IMR-90 (cell line): ENCODE measurements around the gene OR10H2. TPM values are rescaled to one million over a fixed set of nuclear protein-coding genes. Genes with fewer than 3 reads are reported as not detected.

ENCODE experiments used
- ATAC-seq: fragments of 200-7000 bp; cut with Tn5 transposase; 2 replicates; pipeline ENCODE4 v1.9.1; 2020; ENCODE audit warnings: low read depth, mild to moderate bottlenecking, moderate library complexity
- BruUV-seq: library from RNA; stranded (reverse); fragments of 400-500 nt; replicated peaks from 2 replicates; lab custom pipeline; 2021; lab: Mats Ljungman, UMichigan
- CTCF ChIA-PET: fragments of 300-600 bp; formaldehyde crosslinking; extraction: SDS; loops from one replicate; lab custom pipeline; 2021; ENCODE audit warnings: antibody characterized with exemption; lab: Yijun Ruan, JAX
- POLR2A ChIA-PET: fragments of 300-600 bp; sonication (Branson Sonifier 250); formaldehyde crosslinking; loops from one replicate; lab custom pipeline; 2022; ENCODE audit warnings: antibody characterized with exemption; ENCODE audit not compliant: unreplicated experiment; lab: Charles Lee
- DNase-seq: peaks from one replicate; pipeline ENCODE4 v3.0.0; 2013
- H2AFZ ChIP-seq: replicated peaks from 2 replicates; pipeline ENCODE3; 2013; ENCODE audit warnings: low read length, mild to moderate bottlenecking; ENCODE audit not compliant: poor library complexity
- H2AK5ac ChIP-seq: 2 replicates; pipeline ENCODE4 v1.6.1; 2013; ENCODE audit warnings: low read depth, low read length, inconsistent platforms
- H2AK9ac ChIP-seq: replicated peaks from 2 replicates; pipeline ENCODE3; 2013; ENCODE audit warnings: mild to moderate bottlenecking, low read depth, low read length, moderate library complexity; ENCODE audit not compliant: poor library complexity
- H2BK120ac ChIP-seq: 2 replicates; pipeline ENCODE4 v1.6.1; 2013; ENCODE audit warnings: low read depth, low read length, inconsistent platforms
- H2BK15ac ChIP-seq: 3 replicates; pipeline ENCODE4 v1.6.1; 2013; ENCODE audit warnings: low read depth, low read length, inconsistent platforms
- H2BK20ac ChIP-seq: 2 replicates; pipeline ENCODE4 v1.6.1; 2013; ENCODE audit warnings: low read depth, mild to moderate bottlenecking, inconsistent platforms, low read length, moderate library complexity
- H2BK5ac ChIP-seq: 2 replicates; pipeline ENCODE4 v1.6.1; 2013; ENCODE audit warnings: mild to moderate bottlenecking, low read depth, low read length, inconsistent platforms; ENCODE audit not compliant: poor library complexity, severe bottlenecking
- H3K14ac ChIP-seq: replicated peaks from 2 replicates; pipeline ENCODE4 v1.6.1; 2013; ENCODE audit warnings: low read depth, low read length, inconsistent platforms
- H3K18ac ChIP-seq: 2 replicates; pipeline ENCODE4 v1.6.1; 2013; ENCODE audit warnings: low read depth, low read length, control low read depth
- H3K23ac ChIP-seq: 2 replicates; pipeline ENCODE4 v1.6.1; 2013; ENCODE audit warnings: low read depth, low read length, inconsistent platforms
- H3K27ac ChIP-seq: 2 replicates; pipeline ENCODE4 v1.5.1; 2013; ENCODE audit warnings: mild to moderate bottlenecking, control low read depth, low read length; ENCODE audit not compliant: insufficient read depth
- H3K27me3 ChIP-seq: 2 replicates; pipeline ENCODE4 v1.6.1; 2013; ENCODE audit warnings: low read length; ENCODE audit not compliant: control insufficient read depth, insufficient read depth
- H3K36me3 ChIP-seq: 2 replicates; pipeline ENCODE4 v1.6.1; 2013; ENCODE audit warnings: low read length, mixed read lengths; ENCODE audit not compliant: control insufficient read depth, insufficient read depth
- H3K4ac ChIP-seq: 2 replicates; pipeline ENCODE4 v1.6.1; 2013; ENCODE audit warnings: low read depth, low read length, inconsistent platforms
- H3K4me1 ChIP-seq: 2 replicates; pipeline ENCODE4 v1.6.1; 2013; ENCODE audit warnings: low read length, mixed read lengths; ENCODE audit not compliant: control insufficient read depth, insufficient read depth
- H3K4me2 ChIP-seq: 2 replicates; pipeline ENCODE4 v1.6.1; 2013; ENCODE audit warnings: low read depth, mild to moderate bottlenecking, control low read depth, low read length, moderate library complexity
- H3K4me3 ChIP-seq: 2 replicates; pipeline ENCODE4 v1.5.1; 2013; ENCODE audit warnings: low read depth, mild to moderate bottlenecking, control low read depth, low read length, moderate library complexity; ENCODE audit not compliant: insufficient read depth
- H3K56ac ChIP-seq: 2 replicates; pipeline ENCODE4 v1.6.1; 2013; ENCODE audit warnings: low read length, inconsistent platforms; ENCODE audit not compliant: insufficient read depth; ENCODE audit errors: extremely low read depth
- H3K79me1 ChIP-seq, 2 experiments: 2 replicates each; pipeline ENCODE4 v1.6.1; 2013; ENCODE audit warnings: low read length in 2 of 2, inconsistent platforms in 1 of 2, low read depth in 1 of 2
- H3K9ac ChIP-seq: 2 replicates; pipeline ENCODE4 v1.6.1; 2013; ENCODE audit warnings: low read depth, low read length, control low read depth
- H3K9me1 ChIP-seq: 2 replicates; pipeline ENCODE4 v1.6.1; 2013; ENCODE audit warnings: low read length, inconsistent platforms; ENCODE audit not compliant: insufficient read depth
- H3K9me3 ChIP-seq: 2 replicates; pipeline ENCODE4 v1.6.1; 2013; ENCODE audit warnings: low read length; ENCODE audit not compliant: control insufficient read depth, insufficient read depth
- H4K20me1 ChIP-seq: 2 replicates; pipeline ENCODE4 v1.6.1; 2013; ENCODE audit warnings: low read length, inconsistent platforms; ENCODE audit not compliant: insufficient read depth
- H4K5ac ChIP-seq: 2 replicates; pipeline ENCODE4 v1.6.1; 2013; ENCODE audit warnings: mild to moderate bottlenecking, low read depth, low read length, control low read depth
- H4K8ac ChIP-seq, 2 experiments: 2 replicates each; pipeline ENCODE4 v1.6.1; 2013; ENCODE audit warnings: low read depth in 2 of 2, low read length in 2 of 2, control low read depth in 1 of 2, inconsistent platforms in 1 of 2
- H4K91ac ChIP-seq: 2 replicates; pipeline ENCODE4 v1.6.1; 2013; ENCODE audit warnings: low read depth, low read length, inconsistent platforms; ENCODE audit not compliant: insufficient read depth
- BHLHE40 ChIP-seq: fragments of 150-350 bp; IDR thresholded peaks from 2 replicates; pipeline ENCODE4 v1.6.1; 2016; ENCODE audit warnings: mild to moderate bottlenecking, low read depth, low read length
- FOS ChIP-seq: fragments of 150-350 bp; IDR thresholded peaks from 2 replicates; pipeline ENCODE4 v1.6.1; 2016; ENCODE audit warnings: low read depth, low read length
- MAFK ChIP-seq: IDR thresholded peaks from 2 replicates; pipeline ENCODE4 v1.6.1; 2012; ENCODE audit warnings: low read depth, low read length, improper control_type of control experiment
- MAZ ChIP-seq: IDR thresholded peaks from 2 replicates; pipeline ENCODE4 v1.6.1; 2012; ENCODE audit warnings: low read depth, mild to moderate bottlenecking, low read length, improper control_type of control experiment, moderate library complexity, borderline replicate concordance
- NFE2L2 ChIP-seq: fragments of 150-350 bp; IDR thresholded peaks from 2 replicates; pipeline ENCODE4 v1.6.1; 2016; ENCODE audit warnings: low read depth, mild to moderate bottlenecking, low read length
- RAD21 ChIP-seq: IDR thresholded peaks from 2 replicates; pipeline ENCODE4 v1.6.1; 2012; ENCODE audit warnings: low read length, improper control_type of control experiment
- RCOR1 ChIP-seq: IDR thresholded peaks from 2 replicates; pipeline ENCODE4 v1.6.1; 2012; ENCODE audit warnings: mild to moderate bottlenecking, low read length, improper control_type of control experiment; ENCODE audit not compliant: insufficient replicate concordance
- RFX5 ChIP-seq: IDR thresholded peaks from 2 replicates; pipeline ENCODE4 v1.8.0; 2012; ENCODE audit warnings: low read depth, mild to moderate bottlenecking, low read length, moderate library complexity
- SMC3 ChIP-seq: fragments of 150-350 bp; IDR thresholded peaks from 2 replicates; pipeline ENCODE4 v1.6.1; 2016; ENCODE audit warnings: low read depth, mild to moderate bottlenecking, antibody characterized with exemption, low read length, moderate library complexity
- WGBS, 2 experiments: methylation state at CpG; one replicate each; pipeline versions ENCODE4 v1.1.5 to v1.1.7; 2013; ENCODE audit warnings: missing lambda C conversion rate in 2 of 2; ENCODE audit not compliant: insufficient read length in 1 of 2; ENCODE audit errors: extremely low coverage in 2 of 2; 5-methylcytosine and 5-hydroxymethylcytosine counted together
- dilution Hi-C: fragments of 300-500 bp; cut with HindIII; formaldehyde crosslinking; loops from one replicate; pipeline ENCODE4 v1.14.3; 2018; ENCODE audit warnings: low sequenced_read_pairs; ENCODE audit not compliant: unreplicated experiment
- in situ Hi-C: fragments of 300-500 bp; cut with MboI; formaldehyde crosslinking; loops from 3 replicates; pipeline ENCODE4 v1.14.3; 2019; ENCODE audit warnings: low sequenced_read_pairs, inconsistent platforms, mixed read lengths
- intact Hi-C: fragments of 100-400 bp; cut with micrococcal nuclease; formaldehyde crosslinking; loops from 2 replicates; pipeline ENCODE4 v1.10.0; 2022
- polyA plus RNA-seq, 3 experiments: library from polyadenylated mRNA; depleted of rRNA; stranded (reverse); fragments of >200 nt; gene quantifications; 2 replicates each; pipeline ENCODE4 v1.2.3, GENCODE V29; 2012; ENCODE audit warnings: low replicate concordance in 1 of 3
- total RNA-seq: library from RNA; depleted of rRNA; stranded (reverse); fragments of >200 nt; gene quantifications from 2 replicates; pipeline ENCODE4 v1.2.3, GENCODE V29; 2012
- TF ChIP-seq, protein P1 (sequence below): fragments of 150-350 bp; IDR thresholded peaks from 2 replicates; pipeline ENCODE4 v1.6.1; 2017; ENCODE audit warnings: mild to moderate bottlenecking, antibody characterized with exemption, low read length, low read depth
- TF ChIP-seq, protein P2 (sequence below): conservative IDR thresholded peaks from 2 replicates; pipeline ENCODE4 v1.5.1; 2012; ENCODE audit warnings: mild to moderate bottlenecking, low read depth, low read length, improper control_type of control experiment
- TF ChIP-seq, protein P3 (sequence below): fragments of 150-350 bp; IDR thresholded peaks from 2 replicates; pipeline ENCODE4 v1.6.1; 2016; ENCODE audit warnings: low read depth, mild to moderate bottlenecking, low read length, moderate library complexity, borderline replicate concordance

The OR10H2 gene
- total and polyA plus RNA-seq, 2 of the 4 experiments (the other 2 are of a cell fraction), result not detected

DNA sequence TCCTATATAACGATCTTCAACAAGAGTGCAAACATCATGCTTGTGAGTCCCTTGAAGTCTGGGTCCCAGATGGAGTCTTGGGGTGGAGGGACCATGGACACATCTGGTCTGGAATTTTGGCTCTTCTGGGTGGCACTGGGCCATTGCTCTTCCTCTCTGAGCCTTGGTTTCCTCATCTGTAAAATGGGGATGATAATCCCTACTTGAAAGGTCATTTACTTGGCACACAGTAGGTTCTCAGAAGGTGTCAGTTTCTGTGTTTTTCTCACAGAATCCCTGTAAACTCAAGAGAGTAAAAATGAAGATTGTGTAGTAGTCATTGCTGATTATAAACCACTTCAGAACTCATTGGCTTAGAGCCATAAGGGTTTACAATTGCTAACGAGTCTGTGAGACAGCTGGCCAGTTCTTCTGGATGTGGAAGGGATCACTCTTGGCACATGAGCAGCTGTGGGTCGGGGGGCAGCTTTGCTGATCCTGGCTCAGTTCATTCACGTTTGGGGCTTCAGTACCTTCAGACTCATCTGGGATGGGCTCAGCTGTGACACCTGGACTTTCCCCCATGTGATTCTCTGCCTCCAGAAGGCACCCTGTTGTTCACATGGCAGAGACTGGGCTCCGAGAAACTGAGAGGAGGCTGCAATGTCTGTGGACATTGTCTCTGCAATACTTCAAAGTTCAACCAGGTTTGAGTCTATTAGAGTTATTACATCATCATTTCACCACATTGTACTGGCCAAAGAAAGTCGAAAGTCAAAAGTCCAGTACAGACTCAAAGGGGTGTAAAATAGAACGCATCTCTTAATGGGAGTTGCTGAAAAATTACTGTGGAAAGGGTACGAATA, 47.1 kb upstream of the OR10H2 start:
- Histone ChIP-seq H3K27ac (no peak overlapping the region), H3K9me1 (no peaks in the 10 kb centered on the region), H4K8ac (no peak overlapping the region), H3K4ac (no peak overlapping the region), H3K9me3 (peaks cover 20% of the 10 kb centered on the region), H4K20me1 (no peaks in the 10 kb centered on the region), H3K4me3 (no peak overlapping the region), H2BK5ac (no peak overlapping the region), H3K4me2 (no peak overlapping the region), H2BK120ac (no peak overlapping the region), H2BK20ac (no peak overlapping the region), H3K18ac (no peak overlapping the region), H3K14ac (no peak overlapping the region), H2AK5ac (no peak overlapping the region), H3K79me1 (no peaks in the 10 kb centered on the region), H3K4me1 (no peaks in the 10 kb centered on the region), H2AFZ (no peak overlapping the region), H4K5ac (no peak overlapping the region), H3K56ac (no peak overlapping the region), H3K23ac (no peak overlapping the region), H3K27me3 (no peaks in the 10 kb centered on the region), H2BK15ac (no peak overlapping the region), H3K36me3 (no peaks in the 10 kb centered on the region), H4K91ac (no peak overlapping the region), H3K9ac (no peak overlapping the region), H2AK9ac (no peak overlapping the region)
- dilution Hi-C loops, result no loop called here
- no TSS peak for BruUV-seq
- WGBS, 2 experiments, result 27% methylated on average over 3 of the region's 8 CpGs; no CpG with 5 or more reads in 1 of the 2 experiments
- POLR2A ChIA-PET, result no interaction called here
- TF ChIP-seq, protein P1, sequence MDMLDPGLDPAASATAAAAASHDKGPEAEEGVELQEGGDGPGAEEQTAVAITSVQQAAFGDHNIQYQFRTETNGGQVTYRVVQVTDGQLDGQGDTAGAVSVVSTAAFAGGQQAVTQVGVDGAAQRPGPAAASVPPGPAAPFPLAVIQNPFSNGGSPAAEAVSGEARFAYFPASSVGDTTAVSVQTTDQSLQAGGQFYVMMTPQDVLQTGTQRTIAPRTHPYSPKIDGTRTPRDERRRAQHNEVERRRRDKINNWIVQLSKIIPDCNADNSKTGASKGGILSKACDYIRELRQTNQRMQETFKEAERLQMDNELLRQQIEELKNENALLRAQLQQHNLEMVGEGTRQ, result no peak
- TF ChIP-seq NFE2L2, result no peak
- TF ChIP-seq, protein P2, sequence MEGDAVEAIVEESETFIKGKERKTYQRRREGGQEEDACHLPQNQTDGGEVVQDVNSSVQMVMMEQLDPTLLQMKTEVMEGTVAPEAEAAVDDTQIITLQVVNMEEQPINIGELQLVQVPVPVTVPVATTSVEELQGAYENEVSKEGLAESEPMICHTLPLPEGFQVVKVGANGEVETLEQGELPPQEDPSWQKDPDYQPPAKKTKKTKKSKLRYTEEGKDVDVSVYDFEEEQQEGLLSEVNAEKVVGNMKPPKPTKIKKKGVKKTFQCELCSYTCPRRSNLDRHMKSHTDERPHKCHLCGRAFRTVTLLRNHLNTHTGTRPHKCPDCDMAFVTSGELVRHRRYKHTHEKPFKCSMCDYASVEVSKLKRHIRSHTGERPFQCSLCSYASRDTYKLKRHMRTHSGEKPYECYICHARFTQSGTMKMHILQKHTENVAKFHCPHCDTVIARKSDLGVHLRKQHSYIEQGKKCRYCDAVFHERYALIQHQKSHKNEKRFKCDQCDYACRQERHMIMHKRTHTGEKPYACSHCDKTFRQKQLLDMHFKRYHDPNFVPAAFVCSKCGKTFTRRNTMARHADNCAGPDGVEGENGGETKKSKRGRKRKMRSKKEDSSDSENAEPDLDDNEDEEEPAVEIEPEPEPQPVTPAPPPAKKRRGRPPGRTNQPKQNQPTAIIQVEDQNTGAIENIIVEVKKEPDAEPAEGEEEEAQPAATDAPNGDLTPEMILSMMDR, result no peak
- TF ChIP-seq FOS, result no peak
- no peak for TF ChIP-seq BHLHE40
- TF ChIP-seq, protein P3, sequence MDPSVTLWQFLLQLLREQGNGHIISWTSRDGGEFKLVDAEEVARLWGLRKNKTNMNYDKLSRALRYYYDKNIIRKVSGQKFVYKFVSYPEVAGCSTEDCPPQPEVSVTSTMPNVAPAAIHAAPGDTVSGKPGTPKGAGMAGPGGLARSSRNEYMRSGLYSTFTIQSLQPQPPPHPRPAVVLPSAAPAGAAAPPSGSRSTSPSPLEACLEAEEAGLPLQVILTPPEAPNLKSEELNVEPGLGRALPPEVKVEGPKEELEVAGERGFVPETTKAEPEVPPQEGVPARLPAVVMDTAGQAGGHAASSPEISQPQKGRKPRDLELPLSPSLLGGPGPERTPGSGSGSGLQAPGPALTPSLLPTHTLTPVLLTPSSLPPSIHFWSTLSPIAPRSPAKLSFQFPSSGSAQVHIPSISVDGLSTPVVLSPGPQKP, result no peak
- no peak for TF ChIP-seq RFX5
- no peak for TF ChIP-seq MAFK
- TF ChIP-seq SMC3, result no peak
- no peak for TF ChIP-seq RAD21
- TF ChIP-seq MAZ, result no peak
- TF ChIP-seq RCOR1, result no peak
- ATAC-seq, result no peak
- CTCF ChIA-PET, result no interaction called here
- in situ Hi-C loops, result no loop called here
- intact Hi-C loops, result no loop called here
- DNase-seq, result no peak
